CD14-positive monocyte (primary cell): ENCODE measurements around the gene KCTD2. TPM values are rescaled to one million over a fixed set of nuclear protein-coding genes. Genes with fewer than 3 reads are reported as not detected.

Source experiments
- DNase-seq, 3 donors: peaks; one replicate each; pipeline ENCODE4 v3.0.0-alpha.2; 2011 to 2022
- H2AFZ ChIP-seq: 2 replicates; pipeline ENCODE4 v1.6.0; 2012; ENCODE audit warnings: mild to moderate bottlenecking, low read depth, low read length, inconsistent platforms; ENCODE audit not compliant: insufficient read depth, poor library complexity, severe bottlenecking
- H3K27ac ChIP-seq, 2 donors: 1 replicate in 1 of 2; 2 replicates in 1 of 2; pipeline ENCODE4 v1.5.1; 2012 to 2013; ENCODE audit warnings: low read length in 2 of 2, control low read depth in 1 of 2, inconsistent platforms in 1 of 2, low read depth in 1 of 2, mild to moderate bottlenecking in 1 of 2
- H3K27me3 ChIP-seq, 2 donors: one replicate each; pipeline versions ENCODE4 v1.6.0 to v1.6.1; 2011 to 2013; ENCODE audit warnings: low read length in 2 of 2; ENCODE audit not compliant: control insufficient read depth in 2 of 2, insufficient read depth in 2 of 2
- H3K36me3 ChIP-seq, 2 donors: replicated peaks in 1 of 2; 1 replicate in 1 of 2; 2 replicates in 1 of 2; pipeline versions ENCODE4 v1.5.1 to v1.6.1; 2012 to 2013; ENCODE audit warnings: low read length in 2 of 2, control low read depth in 1 of 2, inconsistent platforms in 1 of 2, mild to moderate bottlenecking in 1 of 2; ENCODE audit not compliant: insufficient read depth in 2 of 2, control insufficient read depth in 1 of 2
- H3K4me1 ChIP-seq, 2 donors: 1 replicate in 1 of 2; 2 replicates in 1 of 2; pipeline versions ENCODE4 v1.5.1 to v1.6.1; 2012 to 2013; ENCODE audit warnings: low read length in 2 of 2, control low read depth in 1 of 2, inconsistent platforms in 1 of 2, mild to moderate bottlenecking in 1 of 2, moderate library complexity in 1 of 2; ENCODE audit not compliant: insufficient read depth in 2 of 2, control insufficient read depth in 1 of 2
- H3K4me2 ChIP-seq: replicated peaks from 2 replicates; pipeline ENCODE3; 2012; ENCODE audit warnings: low read length, moderate library complexity, mild to moderate bottlenecking; ENCODE audit not compliant: poor library complexity, severe bottlenecking; ENCODE audit errors: extremely low read depth
- H3K4me3 ChIP-seq, 3 experiments: fragments of 200-600 bp in 1 of 3; sonication (generic) in 1 of 3; replicated peaks in 1 of 3; 1 replicate in 2 of 3; 2 replicates in 1 of 3; pipeline ENCODE4 v1.5.1; 2011 to 2013; ENCODE audit warnings: low read length in 3 of 3, mild to moderate bottlenecking in 3 of 3, control low read depth in 2 of 3, low read depth in 2 of 3, inconsistent platforms in 1 of 3, moderate library complexity in 1 of 3
- H3K79me2 ChIP-seq: 2 replicates; pipeline ENCODE4 v1.6.0; 2012; ENCODE audit warnings: mild to moderate bottlenecking, control low read depth, inconsistent platforms, low read length, moderate library complexity; ENCODE audit not compliant: insufficient read depth
- H3K9ac ChIP-seq: 2 replicates; pipeline ENCODE4 v1.6.0; 2017; ENCODE audit warnings: low read length, mild to moderate bottlenecking; ENCODE audit not compliant: insufficient read depth, poor library complexity, severe bottlenecking
- H3K9me3 ChIP-seq, 2 donors: replicated peaks in 1 of 2; 1 replicate in 1 of 2; 2 replicates in 1 of 2; pipeline versions ENCODE4 v1.5.1 to v1.6.1; 2012 to 2013; ENCODE audit warnings: low read length in 2 of 2, control low read depth in 1 of 2; ENCODE audit not compliant: control insufficient read depth in 1 of 2, insufficient read depth in 1 of 2
- H4K20me1 ChIP-seq: 2 replicates; pipeline ENCODE4 v1.6.0; 2012; ENCODE audit warnings: mild to moderate bottlenecking, low read length, control low read depth, moderate library complexity; ENCODE audit not compliant: insufficient read depth
- H3K27ac Mint-ChIP-seq, 7 donors: one replicate each; pipeline ENCODE4 v1.8.0; 2020; ENCODE audit warnings: mild to moderate bottlenecking in 7 of 7, mixed read lengths in 7 of 7, moderate library complexity in 6 of 7, inconsistent platforms in 2 of 7
- H3K27me3 Mint-ChIP-seq, 3 donors: one replicate each; pipeline ENCODE4 v1.8.0; 2021 to 2022; ENCODE audit warnings: low read depth in 3 of 3, mild to moderate bottlenecking in 3 of 3, mixed read lengths in 3 of 3, moderate library complexity in 3 of 3, inconsistent platforms in 1 of 3
- H3K36me3 Mint-ChIP-seq, 2 donors: one replicate each; pipeline ENCODE4 v1.8.0; 2020; ENCODE audit warnings: mixed read lengths in 2 of 2, inconsistent platforms in 1 of 2, mild to moderate bottlenecking in 1 of 2
- H3K4me1 Mint-ChIP-seq: one replicate; pipeline ENCODE4 v1.8.0; 2020; ENCODE audit warnings: mild to moderate bottlenecking, mixed read lengths
- H3K4me3 Mint-ChIP-seq, 2 donors: one replicate each; pipeline ENCODE4 v1.8.0; 2020; ENCODE audit warnings: mild to moderate bottlenecking in 2 of 2, mixed read lengths in 2 of 2, moderate library complexity in 1 of 2
- H3K9me3 Mint-ChIP-seq, 7 donors: one replicate each; pipeline ENCODE4 v1.8.0; 2020 to 2022; ENCODE audit warnings: mixed read lengths in 7 of 7, mild to moderate bottlenecking in 6 of 7, moderate library complexity in 6 of 7, inconsistent platforms in 2 of 7
- WGBS: methylation state at CpG from one replicate; pipeline ENCODE4 v1.1.5; 2013; ENCODE audit warnings: missing lambda C conversion rate; ENCODE audit not compliant: insufficient coverage; 5-methylcytosine and 5-hydroxymethylcytosine counted together
- intact Hi-C, 2 donors: fragments of 100-400 bp; cut with micrococcal nuclease; formaldehyde crosslinking; loops; one replicate each; pipeline versions ENCODE4 v1.15.0 to v1.15.1; 2023
- polyA plus RNA-seq, 3 donors: library from polyadenylated mRNA; depleted of rRNA in 1 of 3; unstranded in 2 of 3; stranded (reverse) in 1 of 3; fragments of 300-500 nt in 2 of 3; fragments of >200 nt in 1 of 3; fragmentation: Illumina TruSeq in 2 of 3; gene quantifications; 1 replicate in 2 of 3; 2 replicates in 1 of 3; pipeline ENCODE4 v1.2.3, GENCODE V29; 2012 to 2021
- TF ChIP-seq, protein P1 (sequence below): fragments of 200-600 bp; IDR thresholded peaks from one replicate; pipeline ENCODE4 v1.8.0; 2022; ENCODE audit warnings: antibody characterized with exemption, mild to moderate bottlenecking

Gene KCTD2
- polyA plus RNA-seq, 3 donors: 2.8 to 17.0 (median 2.9) TPM

DNA sequence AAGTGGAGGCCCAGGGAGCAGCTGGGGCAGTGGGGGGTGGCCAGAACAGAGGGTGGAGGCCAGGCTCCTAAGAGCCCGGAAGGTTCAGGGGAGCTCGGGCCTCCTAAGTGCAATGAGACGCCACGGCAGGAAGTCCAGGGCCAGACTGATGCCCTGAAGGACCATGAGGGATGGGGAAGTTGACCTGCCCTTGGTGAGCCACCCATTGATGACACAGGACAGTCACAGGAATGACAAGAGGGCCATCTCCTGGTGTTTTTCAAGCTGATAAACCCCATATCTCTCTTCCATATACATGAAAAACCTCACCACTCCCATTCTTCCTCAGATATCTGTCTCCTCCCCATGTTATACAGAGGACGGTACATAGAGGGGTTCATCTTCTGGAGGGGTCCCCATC lies 40.4 kb upstream of the KCTD2 start:
- Histone ChIP-seq H4K20me1 (no peaks in the 10 kb centered on the region), H3K4me1 (no peaks in the 10 kb centered on the region), H3K79me2 (no peaks in the 10 kb centered on the region), H3K27me3 (no peaks in the 10 kb centered on the region), H3K4me3 (no peak overlapping the region), H3K9ac (no peak overlapping the region), H3K4me2 (no peak overlapping the region), H3K9me3 (no peaks in the 10 kb centered on the region), H2AFZ (no peak overlapping the region), H3K27ac (no peak overlapping the region), H3K36me3 (no peaks in the 10 kb centered on the region)
- Mint-ChIP-seq H3K4me1 (peaks cover 5% of the 10 kb centered on the region), H3K9me3 (no peaks in the 10 kb centered on the region), H3K36me3 (no peaks in the 10 kb centered on the region), H3K27me3 (peaks cover 1 to 10% (median 4%) of the 10 kb centered on the region in 3 donors), H3K4me3 (no peak overlapping the region), H3K27ac (no peak overlapping the region)
- 63% methylated on average over 4 of the region's 5 CpGs for WGBS
- intact Hi-C loops: loop anchor here in 1 of 2 donors (5.0 kb wide), 1 partner anchor 44 kb away; no protein-coding TSS in a partner anchor
- TF ChIP-seq, protein P1, sequence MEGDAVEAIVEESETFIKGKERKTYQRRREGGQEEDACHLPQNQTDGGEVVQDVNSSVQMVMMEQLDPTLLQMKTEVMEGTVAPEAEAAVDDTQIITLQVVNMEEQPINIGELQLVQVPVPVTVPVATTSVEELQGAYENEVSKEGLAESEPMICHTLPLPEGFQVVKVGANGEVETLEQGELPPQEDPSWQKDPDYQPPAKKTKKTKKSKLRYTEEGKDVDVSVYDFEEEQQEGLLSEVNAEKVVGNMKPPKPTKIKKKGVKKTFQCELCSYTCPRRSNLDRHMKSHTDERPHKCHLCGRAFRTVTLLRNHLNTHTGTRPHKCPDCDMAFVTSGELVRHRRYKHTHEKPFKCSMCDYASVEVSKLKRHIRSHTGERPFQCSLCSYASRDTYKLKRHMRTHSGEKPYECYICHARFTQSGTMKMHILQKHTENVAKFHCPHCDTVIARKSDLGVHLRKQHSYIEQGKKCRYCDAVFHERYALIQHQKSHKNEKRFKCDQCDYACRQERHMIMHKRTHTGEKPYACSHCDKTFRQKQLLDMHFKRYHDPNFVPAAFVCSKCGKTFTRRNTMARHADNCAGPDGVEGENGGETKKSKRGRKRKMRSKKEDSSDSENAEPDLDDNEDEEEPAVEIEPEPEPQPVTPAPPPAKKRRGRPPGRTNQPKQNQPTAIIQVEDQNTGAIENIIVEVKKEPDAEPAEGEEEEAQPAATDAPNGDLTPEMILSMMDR: no peak
- peak in 2 of 3 donors; percentile 19 to 38 for DNase-seq

GRCh38 chr17:75008373-75008772 lies 38.7 kb upstream of the KCTD2 start:
- 100% methylated on average over 1 of the region's 6 CpGs for WGBS
- TF ChIP-seq, protein P1: no peak

More at GRCh38 chr17:75008373-75008772, 38.7 kb upstream of the KCTD2 start:
- Mint-ChIP-seq H3K27ac (no peak overlapping the region), H3K4me1 (peaks cover 9% of the 10 kb centered on the region), H3K36me3 (no peaks in the 10 kb centered on the region), H3K9me3 (no peaks in the 10 kb centered on the region), H3K4me3 (no peak overlapping the region), H3K27me3 (peaks cover 4 to 10% (median 6%) of the 10 kb centered on the region in 3 donors)
- H3K36me3 ChIP-seq: no peaks in the 10 kb centered on the region
- peaks cover 7% of the 10 kb centered on the region for H3K79me2 ChIP-seq
- H2AFZ ChIP-seq: no peak overlapping the region
- H3K4me3 ChIP-seq: no peak overlapping the region
- no peaks in the 10 kb centered on the region for H3K27me3 ChIP-seq
- no peaks in the 10 kb centered on the region for H3K9me3 ChIP-seq
- intact Hi-C loops: loop anchor here in 1 of 2 donors (5.0 kb wide), 1 partner anchor 46 kb away; no protein-coding TSS in a partner anchor
- H3K4me1 ChIP-seq: peaks cover 11 to 15% of the 10 kb centered on the region in 2 donors
- no peak overlapping the region for H3K27ac ChIP-seq
- no peak for DNase-seq
- H4K20me1 ChIP-seq: peaks cover 7% of the 10 kb centered on the region
- H3K4me2 ChIP-seq: no peak overlapping the region
- H3K9ac ChIP-seq: no peak overlapping the region
